MCF 10A (cell line): ENCODE data around the gene LSM4. TPM values are rescaled to one million over a fixed set of nuclear protein-coding genes. Genes with fewer than 3 reads are reported as not detected.

Experiments
- BruUV-seq: library from RNA; stranded (reverse); fragments of 400-500 nt; replicated peaks from 2 replicates; lab custom pipeline; 2021; lab: Mats Ljungman, UMichigan
- CTCF ChIA-PET: fragments of 300-600 bp; sonication (Branson Sonifier 250); formaldehyde crosslinking; extraction: SDS; loops from one replicate; lab custom pipeline; 2021; ENCODE audit warnings: antibody characterized with exemption, inconsistent platforms; lab: Yijun Ruan, JAX
- POLR2A ChIA-PET: fragments of 300-600, 350-650 bp; sonication (Branson Sonifier 250); formaldehyde crosslinking; extraction: SDS; loops from one replicate; lab custom pipeline; 2020; ENCODE audit warnings: antibody characterized with exemption, inconsistent platforms; lab: Yijun Ruan, JAX
- DNase-seq: peaks from one replicate; pipeline ENCODE4 v3.0.0-alpha.2; 2018; ENCODE audit not compliant: unreplicated experiment
- H3K27ac Mint-ChIP-seq: one replicate; pipeline ENCODE4 v1.8.0; 2022; ENCODE audit warnings: mild to moderate bottlenecking, low read depth, mixed read lengths; ENCODE audit not compliant: unreplicated experiment
- H3K27me3 Mint-ChIP-seq: one replicate; pipeline ENCODE4 v1.8.0; 2022; ENCODE audit warnings: mixed read lengths; ENCODE audit not compliant: insufficient read depth, unreplicated experiment
- H3K36me3 Mint-ChIP-seq: one replicate; pipeline ENCODE4 v1.8.0; 2022; ENCODE audit warnings: mild to moderate bottlenecking, moderate library complexity, mixed read lengths; ENCODE audit not compliant: insufficient read depth, unreplicated experiment
- H3K4me1 Mint-ChIP-seq: one replicate; pipeline ENCODE4 v1.8.0; 2022; ENCODE audit warnings: mixed read lengths; ENCODE audit not compliant: insufficient read depth, unreplicated experiment
- H3K4me3 Mint-ChIP-seq: one replicate; pipeline ENCODE4 v1.8.0; 2022; ENCODE audit warnings: mild to moderate bottlenecking, moderate library complexity, mixed read lengths; ENCODE audit not compliant: unreplicated experiment
- H3K9me3 Mint-ChIP-seq: one replicate; pipeline ENCODE4 v1.8.0; 2022; ENCODE audit warnings: mixed read lengths; ENCODE audit not compliant: unreplicated experiment
- intact Hi-C: fragments of 100-400 bp; cut with micrococcal nuclease; formaldehyde crosslinking; loops from 2 replicates; pipeline ENCODE4 v1.14.1; 2022
- total RNA-seq: library from RNA; stranded (reverse); gene quantifications from 2 replicates; pipeline ENCODE4 v1.2.3, GENCODE V29; 2022
- TF ChIP-seq, protein P1 (sequence below): fragments of 200-600 bp; IDR thresholded peaks from one replicate; pipeline ENCODE4 v1.8.0; 2022; ENCODE audit warnings: antibody characterized with exemption, mild to moderate bottlenecking; ENCODE audit not compliant: unreplicated experiment

Gene LSM4
- total RNA-seq, 1 experiment from 2014 or later: 193 TPM

DNA sequence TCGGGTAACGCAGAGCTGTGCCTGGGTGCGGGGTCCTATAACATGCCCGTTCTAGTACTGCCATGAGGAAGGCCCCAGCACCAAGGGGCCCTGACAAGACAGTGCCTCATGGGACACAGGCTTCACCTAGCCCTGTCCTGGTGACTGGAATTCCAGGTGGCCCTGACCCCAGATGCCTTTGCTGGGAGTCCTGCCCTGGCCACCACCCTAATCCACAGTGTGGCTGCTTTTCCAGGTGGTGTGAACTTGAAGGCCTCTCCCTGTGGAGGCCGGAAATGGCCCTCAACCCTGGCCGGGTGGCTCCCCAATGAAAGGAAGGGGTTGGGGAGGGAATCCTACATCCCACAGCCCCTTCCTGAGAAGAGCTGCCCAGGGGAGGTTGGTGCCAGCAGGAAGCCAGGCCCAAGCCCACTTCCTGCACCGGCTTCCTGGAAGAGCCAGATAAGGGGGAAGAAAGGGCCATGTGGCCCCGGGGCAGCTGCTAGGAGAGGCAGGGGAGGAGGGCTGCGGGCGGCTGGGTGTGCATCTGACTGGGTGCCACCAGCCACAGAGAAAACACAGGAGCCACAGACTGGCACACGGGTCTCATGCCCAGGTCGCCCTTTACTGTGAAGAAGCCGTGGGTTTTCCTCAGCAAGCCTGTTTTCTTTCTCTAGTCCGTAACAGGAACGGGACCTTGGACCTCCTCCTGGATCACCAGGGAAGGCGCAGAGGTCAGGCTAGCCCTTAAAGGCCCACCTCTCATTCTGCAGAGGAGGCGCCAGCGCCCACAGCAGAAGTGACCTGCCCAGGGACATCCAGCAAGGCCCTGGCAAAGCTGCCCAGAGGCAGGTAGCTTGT is 4.7 kb downstream of the LSM4 start:
- DNase-seq: no peak
- H3K27me3 Mint-ChIP-seq: no peaks in the 10 kb centered on the region
- no peaks in the 10 kb centered on the region for H3K9me3 Mint-ChIP-seq
- no TSS peak for BruUV-seq
- no peak overlapping the region for H3K4me3 Mint-ChIP-seq
- intact Hi-C loops: no loop called here
- peak overlapping the region; percentile 16 for H3K27ac Mint-ChIP-seq
- CTCF ChIA-PET: interaction anchor here (0.6 to 1.1 kb wide), 4 partner anchors 10 to 81 kb away, joined by 3 to 4 read pairs (median 4); no protein-coding TSS in a partner anchor
- POLR2A ChIA-PET: interaction anchor here (0.6 to 5.2 kb wide), 3 partner anchors 17 to 38 kb away, joined by 3 to 175 read pairs (median 3); partner anchors contain the start of gene JUND
- peaks cover 24% of the 10 kb centered on the region for H3K4me1 Mint-ChIP-seq
- TF ChIP-seq, protein P1, sequence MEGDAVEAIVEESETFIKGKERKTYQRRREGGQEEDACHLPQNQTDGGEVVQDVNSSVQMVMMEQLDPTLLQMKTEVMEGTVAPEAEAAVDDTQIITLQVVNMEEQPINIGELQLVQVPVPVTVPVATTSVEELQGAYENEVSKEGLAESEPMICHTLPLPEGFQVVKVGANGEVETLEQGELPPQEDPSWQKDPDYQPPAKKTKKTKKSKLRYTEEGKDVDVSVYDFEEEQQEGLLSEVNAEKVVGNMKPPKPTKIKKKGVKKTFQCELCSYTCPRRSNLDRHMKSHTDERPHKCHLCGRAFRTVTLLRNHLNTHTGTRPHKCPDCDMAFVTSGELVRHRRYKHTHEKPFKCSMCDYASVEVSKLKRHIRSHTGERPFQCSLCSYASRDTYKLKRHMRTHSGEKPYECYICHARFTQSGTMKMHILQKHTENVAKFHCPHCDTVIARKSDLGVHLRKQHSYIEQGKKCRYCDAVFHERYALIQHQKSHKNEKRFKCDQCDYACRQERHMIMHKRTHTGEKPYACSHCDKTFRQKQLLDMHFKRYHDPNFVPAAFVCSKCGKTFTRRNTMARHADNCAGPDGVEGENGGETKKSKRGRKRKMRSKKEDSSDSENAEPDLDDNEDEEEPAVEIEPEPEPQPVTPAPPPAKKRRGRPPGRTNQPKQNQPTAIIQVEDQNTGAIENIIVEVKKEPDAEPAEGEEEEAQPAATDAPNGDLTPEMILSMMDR: no peak
- peaks cover 25% of the 10 kb centered on the region for H3K36me3 Mint-ChIP-seq

DNA sequence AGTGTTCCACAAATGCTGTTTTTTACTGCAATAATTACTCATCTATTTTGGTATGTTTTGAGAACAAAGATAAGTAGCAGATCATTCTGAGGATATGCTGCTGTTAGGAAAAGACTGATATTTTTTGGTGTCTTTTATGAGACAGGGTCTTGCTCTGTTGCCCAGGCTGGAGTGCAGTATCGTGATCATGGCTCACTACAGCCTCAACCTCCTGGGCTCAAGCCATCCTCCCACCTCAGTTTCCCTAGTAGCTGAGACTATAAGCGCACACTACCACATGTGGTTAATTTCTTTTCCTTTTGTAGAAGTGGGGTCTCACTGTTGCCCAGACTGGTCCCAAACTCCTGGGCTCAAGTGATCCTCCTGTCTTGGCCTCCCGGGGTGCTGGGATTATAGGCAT is 9.5 kb downstream of the LSM4 start:
- CTCF ChIA-PET: interaction anchor here (0.6 to 1.5 kb wide), 2 partner anchors 8 to 15 kb away, joined by 3 to 4 read pairs; no protein-coding TSS in a partner anchor

DNA sequence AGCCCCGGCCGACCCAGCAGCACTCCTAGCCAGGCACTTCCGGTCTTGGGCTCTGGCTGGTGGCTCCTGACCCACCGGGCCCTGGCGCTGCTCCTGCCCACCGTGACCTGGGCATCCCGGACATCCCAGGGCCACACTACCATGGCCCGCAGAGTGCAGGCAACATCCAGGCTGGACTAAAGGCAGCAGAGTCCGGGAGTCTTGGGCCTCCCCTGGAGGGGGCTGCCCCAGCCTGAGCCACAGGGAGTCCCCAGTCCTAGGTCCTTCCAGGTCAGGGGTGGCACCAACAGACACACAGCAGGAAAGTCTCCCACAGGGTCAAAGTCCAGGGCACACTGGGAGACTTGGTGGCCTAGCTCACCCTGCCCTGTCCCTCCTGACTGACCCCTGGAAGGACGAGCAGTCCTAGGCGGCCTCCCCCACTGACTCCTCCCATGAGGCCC is 10.8 kb downstream of the LSM4 start:
- Mint-ChIP-seq H3K27ac (peak overlapping the region; percentile 59), H3K36me3 (peaks cover 53% of the 10 kb centered on the region), H3K4me1 (no peaks in the 10 kb centered on the region), H3K4me3 (no peak overlapping the region), H3K9me3 (no peaks in the 10 kb centered on the region), H3K27me3 (no peaks in the 10 kb centered on the region)
- intact Hi-C loops: no loop called here
- no TSS peak for BruUV-seq
- no peak for DNase-seq
- TF ChIP-seq, protein P1: no peak
- CTCF ChIA-PET: interaction anchor here (0.5 to 1.5 kb wide), 3 partner anchors 9 to 260 kb away, joined by 3 to 4 read pairs (median 3); no protein-coding TSS in a partner anchor
- POLR2A ChIA-PET: interaction anchor here (1.0 kb wide), 2 partner anchors 10 to 33 kb away, joined by 3 to 5 read pairs; no protein-coding TSS in a partner anchor

More for the DNA sequence above, 9.5 kb downstream of the LSM4 start:
- no peak overlapping the region for H3K27ac Mint-ChIP-seq
- H3K36me3 Mint-ChIP-seq: peaks cover 47% of the 10 kb centered on the region
- TF ChIP-seq, protein P1: no peak
- no TSS peak for BruUV-seq
- POLR2A ChIA-PET: interaction anchor here (0.7 to 1.4 kb wide), 2 partner anchors 21 to 31 kb away, joined by 3 read pairs; no protein-coding TSS in a partner anchor
- DNase-seq: no peak
- no peaks in the 10 kb centered on the region for H3K4me1 Mint-ChIP-seq
- no peaks in the 10 kb centered on the region for H3K9me3 Mint-ChIP-seq
- no peak overlapping the region for H3K4me3 Mint-ChIP-seq
- intact Hi-C loops: no loop called here
- no peaks in the 10 kb centered on the region for H3K27me3 Mint-ChIP-seq

DNA sequence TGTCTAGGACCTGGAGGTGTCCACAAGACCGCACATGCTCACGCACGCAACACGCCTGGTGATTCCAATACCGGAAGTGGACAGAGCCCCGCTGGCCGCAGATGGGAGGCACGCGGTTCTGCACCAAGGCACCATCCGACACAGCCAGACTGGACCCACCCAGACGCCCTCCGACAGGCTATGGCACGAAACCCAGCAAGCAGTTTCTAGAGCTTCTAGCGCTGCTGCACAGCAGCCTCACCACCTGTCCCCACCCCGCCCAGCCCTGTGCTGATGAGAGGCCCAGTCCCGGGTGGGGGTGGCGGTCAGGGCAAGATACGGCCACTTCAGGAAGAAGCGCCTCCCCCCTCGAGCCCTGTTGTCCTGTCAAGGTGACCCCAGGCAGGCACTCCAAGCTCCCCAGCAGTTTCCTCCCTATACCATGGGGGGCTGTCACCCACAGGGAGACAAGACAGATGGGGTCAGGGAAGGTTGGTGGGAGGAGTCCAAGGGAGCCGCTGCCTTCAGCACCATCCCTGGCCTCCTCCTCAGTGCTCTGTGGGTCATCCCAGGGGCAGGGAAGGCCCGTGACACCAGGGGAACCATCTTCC is 11.3 kb downstream of the LSM4 start:
- no peak for DNase-seq
- TF ChIP-seq, protein P1: no peak
- BruUV-seq: no TSS peak
- intact Hi-C loops: no loop called here
- Mint-ChIP-seq H3K9me3 (no peaks in the 10 kb centered on the region), H3K27ac (no peak overlapping the region), H3K27me3 (no peaks in the 10 kb centered on the region), H3K36me3 (peaks cover 56% of the 10 kb centered on the region), H3K4me3 (no peak overlapping the region), H3K4me1 (no peaks in the 10 kb centered on the region)
- ChIA-PET POLR2A (interaction anchor here (1.0 kb wide), 1 partner anchor 32 kb away, joined by 5 read pairs; no protein-coding TSS in a partner anchor), CTCF (interaction anchor here (0.5 to 1.1 kb wide), 3 partner anchors 28 to 32 kb away, joined by 3 read pairs; no protein-coding TSS in a partner anchor)
